Activated naive CD8-positive, alpha-beta T cell (primary cell): ENCODE data around the gene YPEL1.
A peak's percentile ranks its signal among the peaks of the same experiment; 100 is the strongest.
"Not testable (repeated sequence)": the region's sequence is repeated elsewhere in the genome, so short reads cannot be mapped to it uniquely, and the experiment has no call there.

Experiments
- H3K27ac Mint-ChIP-seq: one replicate; pipeline ENCODE4 v1.8.0; 2021; ENCODE audit warnings: mixed read lengths
- H3K27me3 Mint-ChIP-seq: one replicate; pipeline ENCODE4 v1.8.0; 2021; ENCODE audit warnings: mixed read lengths
- H3K36me3 Mint-ChIP-seq: one replicate; pipeline ENCODE4 v1.8.0; 2021; ENCODE audit warnings: mixed read lengths
- H3K4me1 Mint-ChIP-seq: one replicate; pipeline ENCODE4 v1.8.0; 2021; ENCODE audit warnings: low read depth, mixed read lengths
- H3K4me3 Mint-ChIP-seq: one replicate; pipeline ENCODE4 v1.8.0; 2021; ENCODE audit warnings: mild to moderate bottlenecking, mixed read lengths
- H3K9me3 Mint-ChIP-seq: one replicate; pipeline ENCODE4 v1.8.0; 2021; ENCODE audit warnings: low read depth, mixed read lengths

The YPEL1 gene

GRCh38 chr22:21759646-21760376 lies 24.2 kb upstream of the YPEL1 start:
- Mint-ChIP-seq H3K9me3 (no peaks in the 10 kb centered on the region), H3K36me3 (peaks cover 8% of the 10 kb centered on the region), H3K27ac (no peak overlapping the region), H3K4me1 (peaks cover 25% of the 10 kb centered on the region), H3K4me3 (no peak overlapping the region), H3K27me3 (no peaks in the 10 kb centered on the region)

DNA sequence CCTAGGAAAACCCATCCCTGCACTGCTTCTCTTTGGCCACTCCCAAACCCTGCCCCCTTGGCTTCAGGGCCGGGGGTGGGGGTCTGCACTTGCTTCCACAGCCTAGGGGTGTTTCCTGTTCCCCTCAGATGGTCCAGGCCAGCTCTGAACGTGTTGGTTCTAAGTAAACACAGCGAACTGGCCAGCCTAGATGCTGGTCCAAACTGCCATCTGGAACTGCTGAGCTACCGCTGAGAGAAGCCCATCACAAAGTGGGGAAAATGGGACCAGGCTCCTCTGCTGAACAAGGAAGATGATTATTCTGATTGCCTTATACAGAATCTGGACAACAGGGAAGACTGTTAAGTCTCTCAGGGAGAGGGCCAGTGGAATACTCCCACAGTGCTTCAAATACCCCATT lies 23.5 kb upstream of the YPEL1 start:
- Mint-ChIP-seq H3K4me3 (no peak overlapping the region), H3K9me3 (no peaks in the 10 kb centered on the region), H3K36me3 (peaks cover 8% of the 10 kb centered on the region), H3K4me1 (peaks cover 17% of the 10 kb centered on the region), H3K27ac (no peak overlapping the region), H3K27me3 (no peaks in the 10 kb centered on the region)

DNA sequence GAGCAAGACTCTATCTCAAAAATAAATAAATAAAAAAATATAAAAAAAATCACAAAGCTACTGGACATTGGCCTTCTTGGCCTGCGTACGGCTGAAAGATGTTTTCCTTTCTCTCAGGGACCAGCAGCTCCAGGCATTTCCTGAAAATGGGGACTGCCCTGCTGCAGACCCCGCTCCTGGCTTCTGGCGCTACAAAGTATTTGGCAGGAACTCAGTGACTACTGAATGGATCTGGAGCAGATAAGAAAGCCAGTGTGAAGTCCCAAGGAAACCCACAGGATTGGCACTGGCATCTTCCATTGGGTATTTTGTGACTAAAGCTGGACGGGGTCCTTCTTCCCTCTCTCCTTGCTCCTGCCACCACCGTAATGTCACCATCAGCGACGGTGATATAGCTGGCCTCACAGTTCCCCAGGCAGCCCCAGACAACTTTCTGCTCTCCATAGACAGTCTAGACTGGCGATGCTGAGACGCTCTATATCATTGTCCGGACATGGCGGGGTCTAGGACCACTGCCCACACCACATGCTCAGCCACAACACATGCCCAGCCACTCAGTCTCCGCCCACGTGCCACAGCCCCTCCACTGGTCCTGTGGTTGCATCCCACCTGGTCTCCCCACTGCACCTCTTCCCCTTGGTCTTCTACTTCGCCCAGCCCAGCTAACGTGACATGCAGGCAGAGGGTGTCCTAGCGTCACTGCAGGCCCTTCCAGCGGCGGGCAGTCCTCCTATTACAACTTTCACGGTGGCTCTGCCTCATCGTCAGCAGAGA lies 22.7 kb upstream of the YPEL1 start:
- H3K9me3 Mint-ChIP-seq, result no peaks in the 10 kb centered on the region
- peak overlapping the region; percentile 22 for H3K27ac Mint-ChIP-seq
- H3K4me1 Mint-ChIP-seq, result peaks cover 11% of the 10 kb centered on the region
- H3K4me3 Mint-ChIP-seq, result no peak overlapping the region
- peaks cover 8% of the 10 kb centered on the region for H3K36me3 Mint-ChIP-seq
- no peaks in the 10 kb centered on the region for H3K27me3 Mint-ChIP-seq

DNA sequence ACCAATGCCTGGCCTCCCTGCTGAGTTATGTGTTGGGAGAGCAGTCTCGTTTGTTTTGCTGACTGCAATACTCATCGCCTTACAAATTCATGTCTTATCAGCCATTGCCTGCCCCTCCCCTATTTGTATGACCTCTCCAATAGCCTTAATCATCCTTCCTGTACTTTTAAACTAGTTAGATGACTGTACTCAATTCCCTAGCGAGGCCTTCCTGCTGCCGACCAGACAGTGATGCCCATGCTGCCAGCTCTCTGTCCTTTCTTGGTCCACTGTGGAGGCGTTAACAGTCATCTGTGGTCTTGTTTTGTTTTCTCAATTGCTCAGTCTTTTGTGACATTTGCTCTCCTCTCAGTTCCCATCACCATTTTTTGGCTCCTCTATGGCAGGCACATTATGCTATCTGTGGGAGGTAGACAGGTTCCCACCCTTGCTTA lies 20.3 kb upstream of the YPEL1 start:
- H3K4me3 Mint-ChIP-seq, result no peak overlapping the region
- H3K27me3 Mint-ChIP-seq, result no peaks in the 10 kb centered on the region
- H3K9me3 Mint-ChIP-seq, result no peaks in the 10 kb centered on the region
- H3K36me3 Mint-ChIP-seq, result peaks cover 8% of the 10 kb centered on the region
- no peaks in the 10 kb centered on the region for H3K4me1 Mint-ChIP-seq
- H3K27ac Mint-ChIP-seq, result no peak overlapping the region

- Mint-ChIP-seq H3K4me3 (no peak overlapping the region), H3K27ac (no peak overlapping the region), H3K4me1 (no peaks in the 10 kb centered on the region), H3K36me3 (peaks cover 8% of the 10 kb centered on the region), H3K27me3 (no peaks in the 10 kb centered on the region), H3K9me3 (no peaks in the 10 kb centered on the region)
Measured at GRCh38 chr22:21754523-21754922, 18.9 kb upstream of the YPEL1 start.

DNA sequence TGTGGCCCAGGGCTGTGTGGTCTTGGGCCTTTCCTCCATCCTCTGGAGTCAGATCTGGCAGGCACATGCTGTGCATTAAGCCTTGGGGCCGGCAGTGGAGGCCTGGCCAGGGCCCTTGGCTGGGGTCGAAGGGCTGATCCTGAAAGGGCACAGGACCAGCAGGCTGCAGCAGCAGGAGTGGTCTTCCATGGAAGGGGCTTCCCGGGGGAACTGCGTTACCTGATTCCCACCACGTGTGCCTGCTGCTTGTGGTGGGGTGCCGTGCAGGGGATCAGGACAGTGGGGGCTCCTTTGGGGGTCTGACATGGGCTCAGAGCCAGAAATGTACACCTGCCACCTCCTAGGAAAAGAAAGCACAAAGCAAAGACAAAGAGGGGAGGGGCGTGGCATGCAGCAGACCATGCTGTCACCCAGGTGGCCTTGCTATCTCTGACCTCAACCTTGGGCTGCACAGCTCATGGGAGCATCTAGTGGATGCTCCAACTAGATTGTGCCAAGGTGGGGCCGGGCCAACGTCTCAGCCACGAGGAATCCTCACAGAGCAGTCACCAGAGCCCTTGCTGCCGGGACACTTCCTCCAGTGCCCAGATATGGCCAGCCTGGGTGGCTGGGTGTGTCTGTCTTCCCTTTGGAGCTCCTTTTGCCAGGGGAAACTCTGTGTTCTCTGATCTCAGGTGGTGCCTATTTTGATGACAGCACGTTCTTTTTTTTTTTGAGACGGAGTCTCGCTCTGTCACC lies 17.9 kb upstream of the YPEL1 start:
- Mint-ChIP-seq H3K27ac (no peak overlapping the region), H3K4me1 (no peaks in the 10 kb centered on the region)

DNA sequence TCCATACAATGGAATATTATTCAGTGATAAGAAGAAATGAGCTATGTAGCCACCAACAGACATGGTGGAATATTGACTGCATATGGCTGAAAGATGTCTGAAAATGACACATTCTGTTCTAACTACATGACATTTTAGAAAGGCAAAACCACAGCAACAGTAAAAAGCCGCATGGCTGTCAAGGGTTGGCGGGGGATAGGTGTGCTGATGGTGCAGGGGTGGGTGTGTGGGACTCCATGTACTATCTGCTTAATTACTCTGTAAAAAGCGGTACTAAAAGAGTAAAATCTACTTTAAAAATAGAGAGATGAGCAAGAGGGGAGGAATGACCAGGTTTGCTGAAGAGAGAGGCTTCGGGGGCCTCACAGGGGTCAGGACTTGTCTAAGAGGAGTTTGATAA lies 16.7 kb upstream of the YPEL1 start:
- H3K27ac Mint-ChIP-seq, result no peak overlapping the region
- no peaks in the 10 kb centered on the region for H3K4me1 Mint-ChIP-seq
- no peak overlapping the region for H3K4me3 Mint-ChIP-seq
- peaks cover 7% of the 10 kb centered on the region for H3K36me3 Mint-ChIP-seq
- no peaks in the 10 kb centered on the region for H3K27me3 Mint-ChIP-seq
- H3K9me3 Mint-ChIP-seq, result no peaks in the 10 kb centered on the region

More for the DNA sequence above, 17.9 kb upstream of the YPEL1 start:
- Mint-ChIP-seq H3K4me3 (no peak overlapping the region), H3K27me3 (no peaks in the 10 kb centered on the region), H3K36me3 (peaks cover 8% of the 10 kb centered on the region), H3K9me3 (no peaks in the 10 kb centered on the region)

- Mint-ChIP-seq H3K27ac (no peak overlapping the region), H3K4me1 (no peaks in the 10 kb centered on the region), H3K27me3 (no peaks in the 10 kb centered on the region), H3K4me3 (no peak overlapping the region), H3K36me3 (no peaks in the 10 kb centered on the region), H3K9me3 (no peaks in the 10 kb centered on the region)
Measured at GRCh38 chr22:21745948-21746347, 10.4 kb upstream of the YPEL1 start.

DNA sequence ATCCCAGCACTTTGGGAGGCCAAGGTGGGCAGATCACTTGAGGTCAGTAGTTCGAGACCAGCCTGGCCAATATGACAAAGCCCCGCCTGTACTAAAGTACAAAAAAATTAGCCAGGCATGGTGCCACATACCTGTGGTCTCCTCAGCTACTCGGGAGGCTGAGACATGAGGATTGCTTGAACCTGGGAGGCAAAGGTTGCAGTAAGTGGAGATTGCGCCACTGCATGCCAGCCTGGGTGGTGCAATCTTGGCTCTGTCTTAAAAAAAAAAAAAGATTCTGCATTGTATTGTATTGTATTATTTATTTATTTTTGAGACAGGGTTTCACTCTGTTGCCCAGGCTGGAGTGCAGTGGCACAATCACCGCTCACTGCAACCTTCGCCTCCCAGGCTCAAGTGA lies 9.3 kb upstream of the YPEL1 start:
- H3K36me3 Mint-ChIP-seq, H3K27ac Mint-ChIP-seq, H3K4me3 Mint-ChIP-seq, H3K4me1 Mint-ChIP-seq, H3K9me3 Mint-ChIP-seq, H3K27me3 Mint-ChIP-seq: not testable (repeated sequence)

DNA sequence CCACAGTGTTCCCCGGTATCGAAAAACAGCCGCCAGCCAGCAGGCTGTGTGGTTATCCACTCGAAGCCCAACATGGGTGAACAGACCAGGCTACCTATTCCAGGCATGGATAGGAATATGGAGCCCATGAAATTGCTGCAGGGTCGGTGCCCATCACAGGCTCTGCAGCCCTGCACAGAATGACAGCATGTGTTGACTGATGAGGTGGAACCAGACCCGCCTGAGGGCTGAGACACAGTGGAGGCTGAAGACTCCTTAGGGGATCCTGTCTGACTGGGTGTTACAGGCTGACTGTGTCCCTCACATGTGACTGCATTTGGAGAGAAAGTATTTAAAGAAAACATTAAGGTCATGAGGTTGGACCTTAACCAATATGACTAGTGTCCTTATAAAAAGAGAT lies 6.2 kb upstream of the YPEL1 start:
- Mint-ChIP-seq H3K27ac (peak overlapping the region; percentile 34), H3K4me1 (no peaks in the 10 kb centered on the region), H3K36me3 (no peaks in the 10 kb centered on the region), H3K4me3 (no peak overlapping the region), H3K27me3 (no peaks in the 10 kb centered on the region), H3K9me3 (no peaks in the 10 kb centered on the region)

DNA sequence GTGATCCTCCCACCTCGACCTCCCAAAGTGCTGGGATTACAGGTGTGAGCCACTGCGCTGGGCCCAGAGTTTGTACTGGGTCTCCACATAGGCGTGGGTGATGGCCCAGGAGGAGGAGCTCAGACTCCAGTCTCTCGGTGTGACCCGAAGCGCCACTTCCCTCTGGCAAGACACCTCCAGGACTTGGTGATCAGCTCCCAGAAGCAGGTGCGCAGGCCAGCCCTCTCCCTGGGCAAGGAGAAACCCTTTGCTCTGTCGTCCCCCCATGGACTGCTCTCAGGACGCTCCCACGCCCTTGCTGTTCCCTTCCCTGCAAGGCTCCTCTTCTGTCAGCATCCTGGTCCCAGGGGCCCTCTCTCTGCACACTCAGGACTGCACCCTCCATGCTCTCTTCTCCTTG lies 5.5 kb upstream of the YPEL1 start:
- no peaks in the 10 kb centered on the region for H3K4me1 Mint-ChIP-seq

GRCh38 chr22:21739828-21740377 lies 4.3 kb upstream of the YPEL1 start:
- Mint-ChIP-seq H3K9me3 (no peaks in the 10 kb centered on the region), H3K4me3 (no peak overlapping the region), H3K27ac (no peak overlapping the region), H3K36me3 (no peaks in the 10 kb centered on the region), H3K27me3 (no peaks in the 10 kb centered on the region), H3K4me1 (peaks cover 4% of the 10 kb centered on the region)

More for the DNA sequence above, 5.5 kb upstream of the YPEL1 start:
- Mint-ChIP-seq H3K27me3 (no peaks in the 10 kb centered on the region), H3K9me3 (no peaks in the 10 kb centered on the region), H3K36me3 (no peaks in the 10 kb centered on the region), H3K4me3 (no peak overlapping the region), H3K27ac (no peak overlapping the region)

DNA sequence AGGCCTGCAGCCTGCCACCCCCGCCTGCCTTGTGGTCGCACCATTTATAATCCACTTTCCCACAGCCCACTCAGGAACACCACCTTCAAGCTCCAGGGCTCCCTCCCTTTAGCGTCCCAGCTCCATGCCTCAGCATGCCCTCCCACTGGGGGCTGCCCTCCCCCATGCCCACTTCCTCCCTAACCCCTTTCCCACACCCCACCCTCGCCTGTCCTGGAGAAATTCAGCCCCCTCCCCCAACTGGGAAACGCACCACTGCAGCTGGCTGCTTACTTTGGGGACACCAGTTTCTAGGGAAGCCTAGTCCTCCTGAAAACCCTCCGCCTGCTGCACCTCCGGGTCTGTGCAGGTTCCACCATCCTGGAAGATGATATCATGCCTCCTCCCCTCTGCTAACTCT lies 3.4 kb upstream of the YPEL1 start:
- no peaks in the 10 kb centered on the region for H3K36me3 Mint-ChIP-seq
- H3K9me3 Mint-ChIP-seq, result no peaks in the 10 kb centered on the region
- no peak overlapping the region for H3K4me3 Mint-ChIP-seq
- peaks cover 10% of the 10 kb centered on the region for H3K4me1 Mint-ChIP-seq
- no peak overlapping the region for H3K27ac Mint-ChIP-seq
- H3K27me3 Mint-ChIP-seq, result no peaks in the 10 kb centered on the region

- H3K36me3 Mint-ChIP-seq, result no peaks in the 10 kb centered on the region
- no peak overlapping the region for H3K27ac Mint-ChIP-seq
- H3K27me3 Mint-ChIP-seq, result no peaks in the 10 kb centered on the region
- no peak overlapping the region for H3K4me3 Mint-ChIP-seq
- H3K4me1 Mint-ChIP-seq, result peaks cover 10% of the 10 kb centered on the region
- no peaks in the 10 kb centered on the region for H3K9me3 Mint-ChIP-seq
Measured at GRCh38 chr22:21738081-21738480, 2.5 kb upstream of the YPEL1 start.

DNA sequence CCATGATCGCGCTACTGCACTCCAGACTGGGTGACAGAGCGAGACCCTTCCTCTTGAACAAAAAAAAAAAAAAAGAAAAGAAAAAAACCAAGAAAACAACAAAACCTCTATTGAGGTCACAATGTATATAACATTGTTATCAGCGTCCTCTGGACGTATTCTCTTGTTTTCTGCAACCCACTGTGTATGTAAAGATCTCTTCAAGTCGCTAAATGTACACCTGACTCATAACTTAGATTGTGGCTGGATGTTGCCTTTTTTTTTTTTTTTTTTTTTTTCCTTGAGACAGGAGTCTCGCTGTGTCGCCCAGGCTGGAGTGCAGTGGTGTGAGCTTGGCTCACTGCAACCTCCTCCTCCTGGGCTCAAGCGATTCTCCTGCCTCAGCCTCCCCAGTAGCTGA lies 1.4 kb upstream of the YPEL1 start:
- peaks cover 10% of the 10 kb centered on the region for H3K4me1 Mint-ChIP-seq
- no peak overlapping the region for H3K4me3 Mint-ChIP-seq
- H3K9me3 Mint-ChIP-seq, result no peaks in the 10 kb centered on the region
- no peaks in the 10 kb centered on the region for H3K36me3 Mint-ChIP-seq
- H3K27me3 Mint-ChIP-seq, result no peaks in the 10 kb centered on the region
- no peak overlapping the region for H3K27ac Mint-ChIP-seq
